NCI-H1092 treated with DMSO at 0.1 percent for 48 hours (cell line): Measurements from ENCODE around the gene KCNIP4.

ENCODE experiments used
- DNase-seq: peaks from one replicate; lab custom pipeline; 2025; lab: John Stamatoyannopoulos, UW

The KCNIP4 gene

GRCh38 chr4:20954541-20954940, 994.0 kb downstream of the KCNIP4 start:
- no peak for DNase-seq

DNA sequence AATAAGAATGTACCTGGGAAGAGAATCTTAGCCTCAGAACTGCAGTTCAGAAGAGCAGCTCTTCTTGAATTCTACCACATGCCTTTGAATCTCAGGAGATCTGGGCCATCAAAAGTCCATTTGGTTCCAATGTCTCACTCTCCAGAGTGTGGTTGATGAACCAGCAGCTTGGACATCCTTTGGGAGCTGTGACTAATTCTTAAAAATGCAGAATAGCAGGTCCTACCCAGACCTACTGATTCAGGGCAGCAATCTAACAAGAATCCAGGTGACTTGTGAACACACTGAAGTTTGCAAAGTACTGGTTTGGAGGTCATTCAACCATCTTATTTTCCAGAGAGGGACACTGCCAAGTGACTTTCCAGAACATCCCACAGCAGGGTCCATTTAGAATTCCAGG, 1003.6 kb downstream of the KCNIP4 start:
- DNase-seq: no peak

DNA sequence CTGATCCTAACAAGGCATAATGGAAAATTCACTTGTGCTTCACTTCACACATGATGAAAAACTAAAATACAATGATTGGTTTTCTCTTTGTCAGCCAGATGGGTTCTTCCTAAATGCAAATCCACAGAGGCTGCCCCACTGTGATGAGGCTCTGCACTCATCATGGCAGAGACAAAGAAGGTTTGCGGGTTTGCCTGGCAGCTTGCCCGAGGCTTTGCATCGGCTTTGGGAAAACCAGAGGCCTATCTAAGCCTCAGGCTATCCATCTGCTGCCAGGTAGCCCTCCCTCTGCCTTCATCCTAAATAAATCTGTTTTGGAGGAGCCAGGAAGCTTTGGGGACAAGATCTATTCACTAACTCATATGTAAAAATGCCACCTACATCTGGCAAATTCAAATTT, 1004.1 kb downstream of the KCNIP4 start:
- DNase-seq: no peak

DNA sequence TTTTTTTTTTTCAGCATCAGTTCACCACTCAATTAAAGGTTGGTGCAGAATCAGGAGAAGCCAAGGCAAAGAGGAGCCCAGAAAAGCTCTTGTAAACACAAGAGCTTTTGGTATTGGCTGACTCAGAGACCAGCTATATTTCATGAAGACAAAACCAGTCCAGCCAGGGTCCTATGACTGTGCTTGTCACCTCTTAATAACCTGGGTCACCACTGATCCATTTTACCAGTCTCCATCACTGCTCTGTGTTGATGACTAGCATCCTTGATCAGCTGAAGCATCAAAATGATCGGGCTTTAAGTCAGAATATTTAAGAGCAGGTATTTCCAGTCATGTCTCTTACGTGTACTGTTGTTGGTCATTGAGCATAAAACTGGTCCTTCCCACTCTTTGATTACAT, 1010.4 kb downstream of the KCNIP4 start:
- DNase-seq: no peak

GRCh38 chr4:20926529-20926928, 1022.0 kb downstream of the KCNIP4 start:
- no peak for DNase-seq

DNA sequence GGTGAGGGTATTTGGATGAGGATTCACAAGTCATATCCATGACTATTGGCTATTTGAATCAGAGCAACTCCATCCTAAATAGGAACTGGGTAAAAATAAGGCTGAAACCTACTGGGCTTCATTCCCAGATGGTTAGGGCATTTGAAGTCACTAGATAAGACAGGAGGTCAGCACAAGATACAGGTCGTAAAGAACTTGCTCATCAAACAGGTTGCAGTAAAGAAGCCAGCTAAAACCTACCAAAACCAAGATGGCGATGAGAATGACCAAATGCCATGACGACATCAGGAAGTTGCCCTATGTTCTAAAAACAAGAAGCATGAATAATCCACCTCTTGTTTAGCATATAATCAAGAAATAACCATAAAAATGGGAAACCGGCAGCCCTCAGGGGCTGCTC, 1023.4 kb downstream of the KCNIP4 start:
- no peak for DNase-seq

DNA sequence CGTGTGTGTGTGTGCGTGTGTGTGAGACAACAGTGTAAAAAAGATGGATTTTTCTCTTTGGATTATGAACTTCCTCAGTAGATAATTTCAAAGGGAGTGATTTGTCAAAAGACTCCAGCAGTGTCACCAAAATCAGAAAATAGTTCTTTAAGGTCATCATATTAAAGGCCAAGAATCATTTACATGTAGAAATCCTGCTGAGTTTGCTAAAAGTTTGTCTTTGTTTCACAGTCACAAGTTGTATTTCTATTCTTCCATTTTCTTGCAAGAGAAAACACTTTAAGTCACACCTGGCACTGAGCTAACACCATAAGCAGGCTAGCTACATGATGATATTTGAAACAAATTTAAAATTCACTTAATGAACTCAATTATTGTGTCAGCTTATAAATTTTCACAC, 1025.6 kb downstream of the KCNIP4 start:
- DNase-seq: no peak

DNA sequence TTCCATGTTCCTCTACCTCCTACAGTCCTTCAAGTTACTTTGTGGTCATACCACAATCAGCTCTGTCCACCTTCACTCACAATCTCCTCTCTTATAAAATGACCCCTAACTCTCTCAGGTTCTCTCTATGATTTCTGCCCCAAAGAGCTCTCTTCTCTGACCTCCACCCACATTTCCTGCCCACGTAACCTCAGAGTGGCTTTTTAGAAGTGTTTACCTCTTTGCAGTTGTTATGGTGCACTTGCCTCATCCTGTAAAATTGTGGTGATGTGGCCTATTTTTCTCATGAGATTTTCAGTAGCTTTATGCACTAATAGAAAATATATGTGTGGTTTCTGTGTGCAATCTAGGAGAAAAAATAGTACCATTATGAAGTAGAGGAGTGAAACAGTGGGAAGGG, 1032.5 kb downstream of the KCNIP4 start:
- no peak for DNase-seq

GRCh38 chr4:20904966-20905365, 1043.6 kb downstream of the KCNIP4 start:
- DNase-seq: no peak

- no peak for DNase-seq
These were observed 1046.7 kb downstream of the KCNIP4 start for GRCh38 chr4:20901851-20902250.

DNA sequence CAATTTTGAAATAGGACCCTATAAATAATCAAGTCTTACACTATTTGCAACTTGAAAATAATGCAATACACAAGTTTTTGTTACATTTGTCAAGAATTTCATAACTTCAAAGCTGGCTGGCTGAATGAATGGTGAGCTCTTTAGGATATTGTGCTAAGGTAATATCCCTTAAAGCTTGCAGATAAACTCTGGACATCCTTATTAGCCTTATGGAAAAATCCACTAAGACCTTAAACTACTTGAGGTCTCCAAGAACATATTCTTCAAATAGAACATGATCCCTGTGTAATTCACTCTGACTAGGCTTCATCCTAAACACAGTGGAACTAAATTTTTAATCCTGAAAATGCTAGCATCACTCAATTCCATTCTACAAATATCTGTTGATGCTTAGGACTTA, 1049.0 kb downstream of the KCNIP4 start:
- no peak for DNase-seq

DNA sequence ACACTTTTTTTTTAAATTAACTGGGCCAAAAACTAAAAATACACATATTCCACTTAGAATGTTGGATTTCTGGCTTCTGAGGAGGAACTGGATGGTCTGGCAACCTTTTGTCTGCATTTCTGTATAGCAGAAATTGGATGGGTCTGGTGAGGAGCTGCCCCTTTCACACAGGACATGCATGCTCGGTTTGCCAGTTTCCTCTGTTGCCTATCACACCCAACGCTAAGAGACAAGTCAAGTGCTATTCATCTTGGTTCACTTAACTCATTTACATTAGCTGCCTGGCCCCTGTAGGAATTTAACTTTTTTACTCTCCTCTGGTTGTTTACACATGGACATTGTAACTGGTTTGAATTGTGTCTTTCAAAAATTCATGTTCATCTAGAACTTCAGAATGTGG, 1052.6 kb downstream of the KCNIP4 start:
- no peak for DNase-seq

DNA sequence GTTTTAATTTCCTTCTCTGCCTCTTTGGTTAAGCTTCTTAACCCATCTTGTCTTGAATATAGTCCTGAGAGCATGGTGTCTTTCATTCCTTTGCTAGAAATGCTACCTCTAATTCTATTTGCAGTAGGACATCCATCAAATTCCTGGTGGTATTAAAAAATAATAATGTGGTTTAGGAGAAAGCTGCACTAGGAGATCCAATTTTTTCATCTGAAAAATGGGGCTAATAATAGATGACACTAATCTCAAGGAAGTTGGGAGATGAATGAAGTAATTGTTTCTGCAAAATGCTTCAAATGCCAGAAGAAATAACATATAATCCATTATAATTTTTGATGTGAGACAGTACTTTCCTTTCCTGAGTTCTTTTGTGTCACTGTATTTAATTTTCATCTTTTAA, 1053.4 kb downstream of the KCNIP4 start:
- no peak for DNase-seq

DNA sequence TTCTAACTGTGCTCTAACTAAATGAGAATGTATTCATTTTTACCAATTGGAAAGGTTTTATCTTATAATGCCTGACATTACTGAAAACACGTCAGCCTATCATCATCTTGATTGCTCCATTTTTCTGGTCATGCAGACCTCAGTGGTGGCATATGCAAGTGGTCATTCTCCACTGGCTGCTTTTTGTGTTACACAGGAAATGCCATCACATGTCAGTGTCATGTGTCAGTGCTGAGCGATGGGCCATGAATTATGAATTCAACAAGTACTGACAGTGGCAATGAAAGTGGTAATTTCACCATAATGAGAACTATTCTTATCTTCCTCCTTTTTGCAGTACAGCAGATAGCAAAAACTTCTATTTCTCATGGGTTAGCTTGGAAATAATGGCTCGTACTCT, 1057.8 kb downstream of the KCNIP4 start:
- no peak for DNase-seq

- DNase-seq: no peak
These were observed 1058.7 kb downstream of the KCNIP4 start for GRCh38 chr4:20889901-20890300.

DNA sequence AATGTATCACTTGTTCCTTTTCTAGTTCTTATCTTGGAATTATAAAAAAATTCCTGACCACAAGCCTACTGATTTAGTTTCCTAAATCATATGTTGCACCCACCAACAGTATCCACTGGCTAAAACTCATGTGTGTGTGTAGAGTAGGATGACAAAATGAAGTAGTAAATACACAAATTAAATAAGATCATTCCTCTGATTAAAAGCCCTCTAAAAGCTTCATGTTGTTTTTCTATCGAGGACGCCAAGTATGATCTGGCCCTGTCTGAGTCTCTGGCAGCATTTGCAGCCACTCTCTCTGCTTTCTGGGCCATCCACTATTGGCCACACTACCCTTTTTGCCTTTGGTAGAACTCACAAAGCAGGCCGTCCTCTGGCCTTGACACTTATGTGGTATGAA, 1064.9 kb downstream of the KCNIP4 start:
- no peak for DNase-seq

DNA sequence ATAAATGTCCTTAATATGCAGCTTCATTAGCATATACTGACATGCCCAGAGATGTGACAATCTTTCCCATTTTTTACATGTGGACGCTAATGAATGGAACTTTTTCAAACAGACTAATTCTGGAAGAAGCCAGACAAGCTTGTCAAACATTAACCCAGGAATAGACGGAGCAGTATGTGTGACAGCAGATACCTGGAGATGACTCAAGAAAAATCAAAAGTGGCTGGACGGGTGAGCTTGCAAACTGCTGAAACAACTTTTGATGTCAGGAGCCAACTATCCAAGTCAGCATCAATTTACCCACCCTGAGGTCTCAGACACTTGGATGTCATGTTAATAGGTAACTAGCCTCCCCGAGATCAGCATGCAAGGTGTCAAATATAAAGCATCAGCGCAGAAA, 1065.3 kb downstream of the KCNIP4 start:
- DNase-seq: no peak

- no peak for DNase-seq
These were observed 1066.1 kb downstream of the KCNIP4 start for GRCh38 chr4:20882500-20882899.

GRCh38 chr4:20881658-20882057, 1066.9 kb downstream of the KCNIP4 start:
- DNase-seq: no peak

DNA sequence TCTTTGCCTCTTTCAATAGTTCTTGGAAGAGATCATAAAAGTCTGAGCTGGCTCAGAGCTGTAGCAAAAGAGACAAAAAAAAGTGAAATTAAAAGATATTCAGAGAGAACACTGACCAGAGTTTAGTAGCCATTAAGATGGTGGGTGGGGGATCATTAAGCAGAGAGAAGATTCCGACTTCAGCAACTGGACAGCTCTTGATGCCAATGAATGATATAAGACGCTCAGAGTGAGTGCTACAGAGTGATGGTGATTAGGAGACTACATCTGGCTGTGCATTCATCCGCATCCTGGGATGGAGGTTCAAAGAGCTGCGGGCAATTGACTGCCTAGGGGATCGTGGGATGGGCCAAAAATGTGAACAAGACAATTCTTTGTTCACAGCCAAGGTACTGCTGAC, 1069.8 kb downstream of the KCNIP4 start:
- no peak for DNase-seq

DNA sequence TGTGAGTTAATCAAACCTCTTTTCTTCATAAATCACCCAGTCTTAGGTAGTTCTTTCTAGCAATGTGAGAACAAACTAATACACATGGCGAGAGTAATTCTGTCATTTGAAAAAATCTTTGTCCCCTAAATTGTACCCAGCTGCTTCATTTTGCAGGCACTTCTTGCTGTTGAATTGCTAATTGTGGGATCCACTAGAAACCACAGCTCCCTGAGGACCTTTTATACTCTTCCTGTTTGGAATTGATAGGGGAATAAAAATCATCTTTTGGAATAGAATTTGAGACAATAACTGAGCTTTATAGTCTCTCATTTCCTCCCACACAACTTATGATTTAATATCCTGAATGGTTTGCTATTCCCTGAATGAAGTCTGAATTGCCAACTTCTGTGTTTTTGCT, 1078.1 kb downstream of the KCNIP4 start:
- no peak for DNase-seq

DNA sequence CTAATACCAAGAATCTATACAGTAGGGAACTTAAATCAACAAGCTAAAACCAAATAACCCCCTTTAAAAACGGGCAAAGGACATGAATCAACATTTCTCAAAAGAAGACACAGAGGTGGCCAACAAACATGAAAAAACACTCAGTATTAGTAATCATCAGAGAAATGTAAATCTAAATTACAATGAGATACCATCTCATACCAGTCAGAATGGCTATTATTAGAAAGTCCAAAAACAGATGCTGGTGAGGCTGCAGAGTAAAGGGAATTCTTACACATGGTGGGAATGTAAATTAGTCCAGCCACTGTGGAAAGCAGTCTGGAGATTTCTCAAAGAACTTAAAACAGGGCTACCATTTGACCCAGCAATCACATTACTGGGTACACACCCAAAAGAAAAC, 1080.5 kb downstream of the KCNIP4 start:
- DNase-seq: no peak

GRCh38 chr4:20860878-20861277, 1087.7 kb downstream of the KCNIP4 start:
- DNase-seq: no peak

GRCh38 chr4:20859097-20859781, 1089.3 kb downstream of the KCNIP4 start:
- DNase-seq: no peak

- no peak for DNase-seq
These were observed 1091.5 kb downstream of the KCNIP4 start for GRCh38 chr4:20857081-20857480.
